A549 (cell line): ENCODE data around the gene ZCCHC9.

Experiments used
- CEBPB ChIP-seq, 2 experiments: fragments of >200 bp in 1 of 2; sonication (Bioruptor Twin) in 1 of 2; formaldehyde crosslinking in 1 of 2; IDR thresholded peaks; 2 replicates each; pipeline ENCODE4 v1.6.1; 2012 to 2016
- CHD2 ChIP-seq: fragments of 150-350 bp; IDR thresholded peaks from 2 replicates; pipeline ENCODE4 v1.6.1; 2014; ENCODE audit warnings: low read length; ENCODE audit not compliant: partially characterized antibody
- EP300 ChIP-seq, 2 experiments: fragments of >200 bp; sonication (Bioruptor Twin); formaldehyde crosslinking; IDR thresholded peaks; 2 replicates in 1 of 2; 3 replicates in 1 of 2; pipeline ENCODE4 v1.6.1; 2016 to 2017
- FOSL2 ChIP-seq, 2 experiments: fragments of 450-650 bp in 1 of 2; fragments of >200 bp in 1 of 2; sonication (Bioruptor Twin) in 1 of 2; formaldehyde crosslinking; IDR thresholded peaks; 2 replicates each; pipeline versions ENCODE4 v1.5.0 to v1.6.1; 2016 to 2020; ENCODE audit warnings: mild to moderate bottlenecking in 1 of 2, moderate library complexity in 1 of 2
- KDM5A ChIP-seq: fragments of 200-600 bp; sonication (generic); IDR thresholded peaks from 2 replicates; pipeline ENCODE4 v1.6.1; 2016; ENCODE audit warnings: antibody characterized with exemption, mild to moderate bottlenecking
- MYC ChIP-seq: IDR thresholded peaks from 2 replicates; pipeline ENCODE4 v1.6.1; 2012; ENCODE audit warnings: mild to moderate bottlenecking, inconsistent platforms, low read length, improper control_type of control experiment, borderline replicate concordance
- POLR2A ChIP-seq: IDR thresholded peaks from 2 replicates; pipeline ENCODE4 v1.6.1; 2012; ENCODE audit warnings: mild to moderate bottlenecking, low read length
- RAD21 ChIP-seq, 2 experiments: fragments of >200 bp in 1 of 2; sonication (Bioruptor Twin) in 1 of 2; formaldehyde crosslinking in 1 of 2; IDR thresholded peaks in 1 of 2; conservative IDR thresholded peaks in 1 of 2; 2 replicates in 1 of 2; 3 replicates in 1 of 2; pipeline ENCODE4 v1.6.1; 2012 to 2018; ENCODE audit warnings: inconsistent platforms in 1 of 2
- TF ChIP-seq, protein P1 (sequence below): fragments of 250-450 bp; sonication (Bioruptor Pico); IDR thresholded peaks from 2 replicates; pipeline ENCODE4 v1.5.0; 2020; ENCODE audit warnings: low read depth, mild to moderate bottlenecking, moderate library complexity
- TF ChIP-seq, protein P2 (sequence below): fragments of >200 bp; sonication (Bioruptor Twin); formaldehyde crosslinking; IDR thresholded peaks from 3 replicates; pipeline ENCODE4 v1.5.1; 2016

DNA sequence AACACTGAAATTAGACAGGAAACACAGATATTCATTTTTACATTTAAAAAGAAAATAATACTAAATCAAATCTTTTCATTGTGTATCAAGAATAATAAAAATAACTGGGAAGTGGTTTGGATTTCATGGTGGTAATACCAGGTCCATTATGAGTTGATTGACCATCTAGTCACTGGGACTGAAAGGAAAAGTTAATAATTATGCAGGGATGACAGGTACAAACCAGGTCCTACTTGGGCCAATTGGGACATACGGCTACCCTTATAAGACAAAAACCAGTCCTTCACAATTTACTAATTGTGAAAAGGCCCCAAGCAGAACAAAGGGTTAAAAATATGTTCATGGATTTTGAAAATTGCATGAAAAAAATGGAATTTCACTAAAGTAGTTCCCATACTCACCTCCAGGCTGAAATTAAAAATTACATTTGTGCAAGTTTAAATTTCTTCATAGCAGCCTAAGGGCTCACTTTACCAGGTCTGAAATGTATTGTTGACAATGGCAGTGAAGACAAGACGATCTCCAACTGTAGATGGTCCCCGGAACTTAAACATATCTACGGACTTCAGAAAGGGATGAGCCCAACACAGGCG, 44.1 kb downstream of the ZCCHC9 start:
- no peak for TF ChIP-seq RAD21 (conservative IDR thresholded peaks at IDR 0.05 in 1 of 2, IDR thresholded peaks at IDR 0.05 in 1 of 2)
- TF ChIP-seq MYC, result no peak
- TF ChIP-seq, protein P1, sequence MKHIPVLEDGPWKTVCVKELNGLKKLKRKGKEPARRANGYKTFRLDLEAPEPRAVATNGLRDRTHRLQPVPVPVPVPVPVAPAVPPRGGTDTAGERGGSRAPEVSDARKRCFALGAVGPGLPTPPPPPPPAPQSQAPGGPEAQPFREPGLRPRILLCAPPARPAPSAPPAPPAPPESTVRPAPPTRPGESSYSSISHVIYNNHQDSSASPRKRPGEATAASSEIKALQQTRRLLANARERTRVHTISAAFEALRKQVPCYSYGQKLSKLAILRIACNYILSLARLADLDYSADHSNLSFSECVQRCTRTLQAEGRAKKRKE (CRISPR knock-in tag), result no peak
- TF ChIP-seq, protein P2, sequence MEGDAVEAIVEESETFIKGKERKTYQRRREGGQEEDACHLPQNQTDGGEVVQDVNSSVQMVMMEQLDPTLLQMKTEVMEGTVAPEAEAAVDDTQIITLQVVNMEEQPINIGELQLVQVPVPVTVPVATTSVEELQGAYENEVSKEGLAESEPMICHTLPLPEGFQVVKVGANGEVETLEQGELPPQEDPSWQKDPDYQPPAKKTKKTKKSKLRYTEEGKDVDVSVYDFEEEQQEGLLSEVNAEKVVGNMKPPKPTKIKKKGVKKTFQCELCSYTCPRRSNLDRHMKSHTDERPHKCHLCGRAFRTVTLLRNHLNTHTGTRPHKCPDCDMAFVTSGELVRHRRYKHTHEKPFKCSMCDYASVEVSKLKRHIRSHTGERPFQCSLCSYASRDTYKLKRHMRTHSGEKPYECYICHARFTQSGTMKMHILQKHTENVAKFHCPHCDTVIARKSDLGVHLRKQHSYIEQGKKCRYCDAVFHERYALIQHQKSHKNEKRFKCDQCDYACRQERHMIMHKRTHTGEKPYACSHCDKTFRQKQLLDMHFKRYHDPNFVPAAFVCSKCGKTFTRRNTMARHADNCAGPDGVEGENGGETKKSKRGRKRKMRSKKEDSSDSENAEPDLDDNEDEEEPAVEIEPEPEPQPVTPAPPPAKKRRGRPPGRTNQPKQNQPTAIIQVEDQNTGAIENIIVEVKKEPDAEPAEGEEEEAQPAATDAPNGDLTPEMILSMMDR, result no peak
- TF ChIP-seq CEBPB (IDR thresholded peaks at IDR 0.05), result no peak
- TF ChIP-seq POLR2A, result no peak
- no peak for TF ChIP-seq CHD2
- no peak for TF ChIP-seq KDM5A
- no peak for TF ChIP-seq EP300 (IDR thresholded peaks at IDR 0.05)
- TF ChIP-seq FOSL2 (IDR thresholded peaks at IDR 0.05), result no peak
- TF ChIP-seq FOSL2 (CRISPR knock-in tag; IDR thresholded peaks at IDR 0.05), result no peak
